Lung (tissue), 12 donors: ENCODE data around the gene PLPPR5. TPM values are rescaled to one million over a fixed set of nuclear protein-coding genes. Genes with fewer than 3 reads are reported as not detected.

ENCODE experiments used
- ATAC-seq: fragments of 200-7000 bp; cut with Tn5 transposase; one replicate; pipeline ENCODE4 v1.9.1; 2020; ENCODE audit warnings: moderate number of reproducible peaks; ENCODE audit not compliant: insufficient read depth, low FRiP score
- DNase-seq, 3 donors: peaks; one replicate each; pipeline ENCODE4 v3.0.0-alpha.2; 2013 to 2017
- H3K27ac ChIP-seq, 2 donors: one replicate each; pipeline ENCODE4 v1.5.1; 2013; ENCODE audit warnings: mild to moderate bottlenecking in 2 of 2, moderate library complexity in 2 of 2, control low read depth in 1 of 2, inconsistent platforms in 1 of 2, low read depth in 1 of 2, low read length in 1 of 2
- H3K27me3 ChIP-seq, 3 donors: one replicate each; pipeline ENCODE4 v1.5.1; 2013; ENCODE audit warnings: low read length in 2 of 3; ENCODE audit not compliant: control insufficient read depth in 3 of 3, insufficient read depth in 3 of 3
- H3K36me3 ChIP-seq, 4 donors: one replicate each; pipeline ENCODE4 v1.5.1; 2013; ENCODE audit warnings: low read length in 4 of 4, mild to moderate bottlenecking in 1 of 4, moderate library complexity in 1 of 4; ENCODE audit not compliant: control insufficient read depth in 4 of 4, insufficient read depth in 4 of 4
- H3K4me1 ChIP-seq, 5 donors: one replicate each; pipeline ENCODE4 v1.5.1; 2013; ENCODE audit warnings: low read length in 5 of 5, mild to moderate bottlenecking in 2 of 5, moderate library complexity in 1 of 5; ENCODE audit not compliant: control insufficient read depth in 5 of 5, insufficient read depth in 5 of 5
- H3K4me3 ChIP-seq: one replicate; pipeline ENCODE4 v1.5.1; 2013; ENCODE audit warnings: mild to moderate bottlenecking, control low read depth, moderate library complexity
- H3K9ac ChIP-seq, 2 donors: one replicate each; pipeline ENCODE4 v1.5.1; 2013; ENCODE audit warnings: low read length in 2 of 2, control low read depth in 1 of 2; ENCODE audit not compliant: insufficient read depth in 1 of 2
- H3K9me3 ChIP-seq, 4 donors: one replicate each; pipeline ENCODE4 v1.5.1; 2013; ENCODE audit warnings: low read length in 3 of 4, mild to moderate bottlenecking in 1 of 4, moderate library complexity in 1 of 4; ENCODE audit not compliant: control insufficient read depth in 4 of 4, insufficient read depth in 3 of 4
- WGBS, 2 donors: extraction: QIAGEN DNeasy Blood & Tissue Kit; methylation state at CpG; one replicate each; pipeline ENCODE4 v1.1.7; 2013; 5-methylcytosine and 5-hydroxymethylcytosine counted together
- polyA plus RNA-seq, 2 donors: library from polyadenylated mRNA; stranded (reverse); fragments of 200-250 nt; gene quantifications; one replicate each; pipeline ENCODE4 v1.2.1, GENCODE V29; 2013
- total RNA-seq, 2 donors: library from RNA; depleted of rRNA in 1 of 2; stranded (reverse); fragments of >200 nt in 1 of 2; gene quantifications; one replicate each; pipeline ENCODE4 v1.2.1, GENCODE V29; 2014 to 2021
- TF ChIP-seq, protein P1 (sequence below): IDR thresholded peaks from 2 replicates; pipeline ENCODE4 v1.5.1; 2012; ENCODE audit warnings: mild to moderate bottlenecking; ENCODE audit errors: control extremely low read depth, extremely low read depth
- donor health status: control.
- donor health status: control.
- donor health status: Bipolar disorder and iron deficiency.
- donor health status: healthy.
- donor health status: DM: yes; HTN: yes; CAD: no.

PLPPR5 gene
- total and polyA plus RNA-seq, 4 donors, result 0.05 to 1.4 (median 0.21) TPM; not detected in 1

- 55 to 78% methylated on average over 8 of the region's 8 CpGs for WGBS, 2 donors
- H3K4me1 ChIP-seq, result peaks cover 0 to 15% (median 0%) of the 10 kb centered on the region in 5 donors
- DNase-seq (peak in 2 of 3 donors; percentile 40 to 55), ATAC-seq (peak; percentile 56)
- no peak overlapping the region for H3K4me3 ChIP-seq
- H3K9me3 ChIP-seq, result peaks cover 0 to 2% (median 0%) of the 10 kb centered on the region in 4 donors
- no peak overlapping the region for H3K27ac ChIP-seq
- TF ChIP-seq, protein P1, sequence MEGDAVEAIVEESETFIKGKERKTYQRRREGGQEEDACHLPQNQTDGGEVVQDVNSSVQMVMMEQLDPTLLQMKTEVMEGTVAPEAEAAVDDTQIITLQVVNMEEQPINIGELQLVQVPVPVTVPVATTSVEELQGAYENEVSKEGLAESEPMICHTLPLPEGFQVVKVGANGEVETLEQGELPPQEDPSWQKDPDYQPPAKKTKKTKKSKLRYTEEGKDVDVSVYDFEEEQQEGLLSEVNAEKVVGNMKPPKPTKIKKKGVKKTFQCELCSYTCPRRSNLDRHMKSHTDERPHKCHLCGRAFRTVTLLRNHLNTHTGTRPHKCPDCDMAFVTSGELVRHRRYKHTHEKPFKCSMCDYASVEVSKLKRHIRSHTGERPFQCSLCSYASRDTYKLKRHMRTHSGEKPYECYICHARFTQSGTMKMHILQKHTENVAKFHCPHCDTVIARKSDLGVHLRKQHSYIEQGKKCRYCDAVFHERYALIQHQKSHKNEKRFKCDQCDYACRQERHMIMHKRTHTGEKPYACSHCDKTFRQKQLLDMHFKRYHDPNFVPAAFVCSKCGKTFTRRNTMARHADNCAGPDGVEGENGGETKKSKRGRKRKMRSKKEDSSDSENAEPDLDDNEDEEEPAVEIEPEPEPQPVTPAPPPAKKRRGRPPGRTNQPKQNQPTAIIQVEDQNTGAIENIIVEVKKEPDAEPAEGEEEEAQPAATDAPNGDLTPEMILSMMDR, result no peak
- H3K36me3 ChIP-seq, result no peaks in the 10 kb centered on the region
- no peak overlapping the region for H3K9ac ChIP-seq
- no peaks in the 10 kb centered on the region for H3K27me3 ChIP-seq
Measured at GRCh38 chr1:98931128-98931835, 73.4 kb downstream of the PLPPR5 start.

GRCh38 chr1:98929437-98929836, 75.2 kb downstream of the PLPPR5 start:
- TF ChIP-seq, protein P1, result no peak
- no peak overlapping the region for H3K9ac ChIP-seq
- H3K4me3 ChIP-seq, result no peak overlapping the region
- DNase-seq (no peak), ATAC-seq (no peak)
- peaks cover 0 to 2% (median 0%) of the 10 kb centered on the region in 4 donors for H3K9me3 ChIP-seq
- H3K27ac ChIP-seq, result no peak overlapping the region
- H3K27me3 ChIP-seq, result no peaks in the 10 kb centered on the region
- peaks cover 0 to 16% (median 0%) of the 10 kb centered on the region in 5 donors for H3K4me1 ChIP-seq
- WGBS, 2 donors, result 56 to 89% methylated on average over 1 of the region's 1 CpG
- no peaks in the 10 kb centered on the region for H3K36me3 ChIP-seq

- H3K4me3 ChIP-seq, result no peak overlapping the region
- no peak overlapping the region for H3K9ac ChIP-seq
- WGBS, 2 donors, result 73 to 79% methylated on average over 4 of the region's 4 CpGs
- TF ChIP-seq, protein P1, result no peak
- no peak overlapping the region for H3K27ac ChIP-seq
- no peaks in the 10 kb centered on the region for H3K36me3 ChIP-seq
- H3K27me3 ChIP-seq, result no peaks in the 10 kb centered on the region
- no peak for ATAC-seq
- peak in 2 of 3 donors; percentile 14 to 37 for DNase-seq
- no peaks in the 10 kb centered on the region for H3K9me3 ChIP-seq
- peaks cover 0 to 15% (median 0%) of the 10 kb centered on the region in 5 donors for H3K4me1 ChIP-seq
Measured at GRCh38 chr1:98926597-98926996, 78.1 kb downstream of the PLPPR5 start.
